Erythroblast (primary cell): ENCODE measurements around the gene ZG16.

Experiments used
- GATA1 ChIP-seq: IDR thresholded peaks from 2 replicates; pipeline ENCODE4 v1.6.1; 2011; ENCODE audit warnings: low read depth, mild to moderate bottlenecking, control low read depth, low read length, moderate library complexity
- POLR2A ChIP-seq: IDR thresholded peaks from 2 replicates; pipeline ENCODE4 v1.6.1; 2011; ENCODE audit warnings: mild to moderate bottlenecking, low read length

- TF ChIP-seq POLR2A (no peak), GATA1 (no peak)
Observed at GRCh38 chr16:29811896-29812665, 34.0 kb downstream of the ZG16 start, which contains the start of gene PRRT2.
